HG03575 (cell line): ENCODE data around the gene BST2.
"Not testable (repeated sequence)": the region's sequence is repeated elsewhere in the genome, so short reads cannot be mapped to it uniquely, and the experiment has no call there.

Source experiments
- ATAC-seq: cut with Tn5 transposase; IDR thresholded peaks from one replicate; pipeline ENCODE4 v1.9.1; 2021; ENCODE audit not compliant: unreplicated experiment, insufficient number of reproducible peaks, low FRiP score; ENCODE audit errors: extremely low read depth

The BST2 gene

DNA sequence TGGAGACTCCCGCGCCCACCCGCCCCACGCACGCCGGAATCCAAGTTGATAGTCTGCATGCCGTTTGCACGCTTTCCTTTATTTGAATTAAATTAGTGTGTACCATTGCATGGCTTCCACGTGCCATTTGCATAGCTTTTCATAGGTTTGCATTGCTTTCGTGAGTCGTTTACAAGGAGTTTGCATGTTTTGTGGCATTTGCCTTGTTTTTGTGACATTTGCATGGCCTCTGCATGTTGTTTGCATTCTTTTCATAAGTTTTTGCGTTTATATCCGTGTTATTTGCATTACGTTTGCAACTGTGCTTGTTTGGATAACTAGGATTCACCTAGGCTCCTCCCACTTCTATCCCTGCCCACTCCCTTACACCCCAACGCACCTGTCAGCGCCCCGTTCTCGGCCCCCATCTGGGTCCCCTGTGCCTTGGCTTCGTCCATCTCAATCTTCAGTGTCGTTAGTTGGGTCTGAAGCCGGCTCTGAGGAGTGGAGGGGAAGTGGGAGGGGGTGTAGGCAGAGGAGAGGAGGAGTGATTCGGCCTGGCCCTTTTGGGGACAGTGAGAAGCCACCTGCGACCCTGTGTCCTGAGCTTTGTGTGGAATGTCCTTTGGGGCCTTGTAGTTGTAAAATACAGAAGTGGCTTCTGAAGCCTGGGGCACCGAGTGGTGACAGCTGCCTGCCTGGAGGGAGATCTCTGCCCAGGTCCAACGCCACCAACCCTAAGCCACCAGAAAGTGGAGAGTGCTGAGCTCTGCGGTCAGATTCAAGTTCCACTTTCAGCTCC, 13.9 kb downstream of the BST2 start:
- no peak for ATAC-seq

DNA sequence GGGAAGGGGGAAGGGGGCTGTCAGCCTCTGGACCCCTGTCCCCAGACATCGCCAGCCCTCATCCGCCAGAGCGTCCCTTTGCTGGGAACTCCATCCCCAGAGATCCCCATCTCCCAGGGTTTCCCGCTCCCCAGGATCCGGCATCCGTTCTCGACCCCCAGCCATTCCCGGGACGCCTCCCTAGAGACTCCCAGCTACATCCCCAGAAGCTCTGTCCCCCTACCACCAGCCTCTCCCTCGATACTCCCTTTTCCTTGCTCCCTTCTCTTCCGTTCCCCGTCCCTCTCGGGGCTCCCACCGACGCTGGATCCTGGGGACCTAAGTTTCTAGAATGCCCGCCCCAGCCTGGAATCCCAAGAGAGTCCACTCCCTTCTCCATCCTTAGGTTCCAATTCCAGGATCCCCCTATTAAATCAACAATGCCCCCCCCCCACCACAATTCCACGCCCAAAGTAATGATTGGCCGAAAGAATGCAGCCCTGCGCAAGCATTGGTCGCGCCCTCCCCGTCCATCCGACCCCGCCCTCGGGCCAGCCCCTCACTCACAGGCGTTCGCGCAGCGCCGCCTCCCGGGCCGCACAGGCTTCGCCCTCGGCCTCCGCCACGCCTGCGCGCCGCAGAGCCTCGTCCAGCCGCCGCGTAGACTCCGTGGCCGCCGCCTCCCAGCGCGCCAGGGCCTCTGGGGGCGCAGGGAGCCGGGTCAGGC, 14.6 kb downstream of the BST2 start:
- no peak for ATAC-seq

DNA sequence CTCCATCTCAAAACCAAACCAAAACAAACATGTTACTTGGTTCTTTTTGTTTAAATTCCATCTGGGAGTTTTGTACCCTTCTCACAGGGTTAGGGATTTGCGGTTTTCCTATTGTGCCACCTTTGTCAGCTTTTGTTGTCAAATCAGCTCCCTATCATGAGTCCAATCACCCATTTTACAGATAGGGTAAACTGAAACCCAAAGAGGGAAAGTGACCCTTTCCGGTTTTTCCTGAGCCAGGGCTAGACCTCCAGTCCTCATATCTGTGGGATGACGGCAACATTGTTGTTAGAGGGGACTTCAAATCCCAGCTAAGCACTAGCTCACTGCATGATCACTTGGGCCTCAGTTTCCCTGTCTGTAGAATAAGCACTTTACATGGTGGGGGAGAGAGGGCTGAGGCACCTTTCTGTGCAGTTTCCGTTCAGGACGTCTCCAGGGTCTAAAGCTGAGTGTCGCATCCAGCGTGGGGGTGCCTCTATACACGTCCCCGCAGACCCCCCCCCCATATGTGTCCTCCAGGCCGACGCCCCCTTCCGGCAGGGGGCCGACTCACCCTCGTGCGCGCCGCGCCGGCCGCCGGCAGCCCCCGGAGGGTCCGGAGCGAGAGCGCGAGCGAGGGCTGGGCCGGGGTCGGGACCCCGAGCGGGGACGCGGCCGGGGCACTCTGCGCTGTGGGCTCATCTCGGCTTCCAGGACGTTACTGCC, 15.3 kb downstream of the BST2 start:
- ATAC-seq, result no peak

DNA sequence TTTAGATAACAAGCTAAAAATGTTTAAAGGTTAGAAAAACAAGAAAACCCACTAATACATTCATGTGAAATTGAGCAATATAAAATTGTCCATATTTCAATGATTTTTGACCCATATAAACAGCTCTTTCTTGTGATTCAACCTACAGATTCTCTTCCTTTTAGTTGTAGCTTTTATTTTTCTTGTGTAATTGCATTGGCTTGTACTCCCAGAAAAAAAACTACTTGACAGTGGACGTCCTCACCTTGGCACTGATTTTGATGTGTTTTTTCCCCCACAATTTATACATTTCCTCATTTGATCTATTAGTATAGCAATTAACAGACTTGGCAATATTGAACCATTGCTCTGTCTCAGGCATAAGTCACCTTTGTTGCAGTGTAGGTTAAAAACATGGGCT, 16.1 kb downstream of the BST2 start:
- no peak for ATAC-seq

DNA sequence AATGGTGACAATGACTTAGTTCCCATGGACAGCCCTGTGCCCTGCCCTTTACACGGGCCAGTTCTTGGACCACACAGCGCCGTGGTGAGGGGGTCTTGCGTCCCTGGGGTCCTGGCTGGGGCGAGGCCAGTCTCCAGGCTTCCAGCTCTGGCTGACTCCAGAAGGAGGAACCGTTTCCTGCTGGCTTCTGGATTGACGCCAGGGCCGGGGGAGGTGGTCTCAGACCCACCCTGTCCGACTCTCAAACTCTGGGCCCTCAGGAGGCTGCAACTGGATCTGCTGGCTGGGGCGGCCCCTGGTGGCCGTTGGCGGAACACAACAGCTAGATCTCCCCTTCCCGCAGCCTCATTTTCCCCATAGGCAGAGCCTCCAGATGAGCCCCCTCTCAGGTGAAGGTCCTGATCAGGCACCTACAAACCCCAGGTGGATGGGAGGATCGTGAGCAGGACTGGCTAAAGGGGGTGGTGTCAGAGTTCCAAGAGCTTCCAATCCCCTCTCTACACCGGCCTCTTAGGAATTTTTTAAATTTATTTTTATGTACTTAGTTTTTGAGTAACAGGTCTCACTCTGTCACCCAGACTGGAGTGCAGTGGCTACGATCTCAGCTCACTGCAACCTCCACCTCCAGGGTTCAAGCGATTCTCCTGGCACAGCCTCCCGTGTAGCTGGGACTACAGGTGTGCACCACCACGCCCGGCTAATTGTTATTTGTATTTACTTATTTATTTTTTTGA, 19.4 kb downstream of the BST2 start:
- ATAC-seq, result no peak

DNA sequence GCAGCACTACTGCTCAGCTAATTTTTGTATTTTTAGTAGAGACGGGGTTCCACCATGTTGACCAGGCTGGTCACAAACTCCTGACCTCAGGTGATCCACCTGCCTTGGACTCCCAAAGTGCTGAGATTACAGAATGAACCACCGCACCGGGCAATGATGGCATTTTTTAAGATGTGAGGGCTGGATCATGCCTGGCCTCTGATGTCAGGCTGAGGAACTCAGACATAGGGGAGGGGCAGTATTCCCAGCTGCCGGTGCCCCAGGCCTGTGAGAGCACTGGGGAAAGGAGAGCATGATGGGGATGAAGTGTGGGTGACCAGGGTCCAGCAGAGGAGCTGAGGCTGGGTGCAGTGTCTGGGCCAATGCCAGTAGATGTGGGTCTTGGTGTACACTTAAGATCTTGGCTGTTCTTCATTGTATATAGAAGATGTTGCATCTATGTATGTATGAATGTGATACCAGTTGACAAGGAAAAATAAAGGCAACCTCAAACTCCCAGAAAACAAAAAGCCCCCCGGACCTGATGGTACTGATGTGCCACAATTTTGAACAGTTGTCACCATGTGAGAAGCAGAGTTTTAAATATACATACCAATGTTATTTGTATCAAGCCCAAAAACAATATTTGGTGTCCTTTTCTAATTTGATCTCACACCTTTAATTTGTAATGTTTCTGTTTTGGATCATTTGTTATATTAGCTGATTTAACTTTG, 24.8 kb downstream of the BST2 start:
- ATAC-seq, result no peak

DNA sequence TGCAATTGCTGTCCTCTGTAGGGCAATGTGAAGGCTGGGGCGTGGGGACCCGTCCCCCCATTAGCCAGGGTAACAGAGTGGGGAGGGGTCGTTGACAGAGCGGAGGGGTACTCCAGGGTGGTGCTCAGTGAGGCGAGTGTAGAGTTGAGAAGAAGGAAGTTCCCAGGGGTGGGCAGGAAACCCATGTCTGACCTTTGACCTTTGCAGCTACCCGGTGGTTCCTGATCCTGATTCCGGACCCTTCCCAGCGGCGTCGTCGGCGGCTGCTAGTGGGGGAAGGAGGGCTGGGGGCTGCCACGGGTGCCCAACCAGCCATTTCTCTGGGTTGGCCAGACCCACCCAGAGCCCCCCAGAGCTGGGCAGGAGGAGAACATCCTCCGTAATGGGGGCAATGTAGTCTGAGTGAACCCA, 26.2 kb downstream of the BST2 start:
- no peak for ATAC-seq

DNA sequence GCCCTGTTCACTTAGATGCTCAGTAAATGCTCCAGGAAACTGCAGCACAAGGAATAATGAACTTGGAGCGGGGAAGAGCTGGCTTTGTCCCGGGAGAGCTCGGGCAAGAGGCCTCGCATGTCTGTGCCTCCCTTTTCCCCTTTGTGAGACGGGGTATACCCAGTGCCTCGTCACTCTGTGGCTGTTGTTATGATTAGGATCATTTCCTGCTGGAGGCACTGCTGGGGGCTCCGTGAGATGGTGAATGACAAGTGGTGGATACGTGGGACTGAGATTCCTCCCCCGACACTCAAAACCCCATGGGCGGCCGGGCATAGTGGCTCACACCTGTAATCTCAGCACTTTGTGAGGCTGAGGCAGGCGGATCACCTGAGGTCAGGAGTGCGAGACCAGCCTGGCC, 27.2 kb downstream of the BST2 start:
- no peak for ATAC-seq

DNA sequence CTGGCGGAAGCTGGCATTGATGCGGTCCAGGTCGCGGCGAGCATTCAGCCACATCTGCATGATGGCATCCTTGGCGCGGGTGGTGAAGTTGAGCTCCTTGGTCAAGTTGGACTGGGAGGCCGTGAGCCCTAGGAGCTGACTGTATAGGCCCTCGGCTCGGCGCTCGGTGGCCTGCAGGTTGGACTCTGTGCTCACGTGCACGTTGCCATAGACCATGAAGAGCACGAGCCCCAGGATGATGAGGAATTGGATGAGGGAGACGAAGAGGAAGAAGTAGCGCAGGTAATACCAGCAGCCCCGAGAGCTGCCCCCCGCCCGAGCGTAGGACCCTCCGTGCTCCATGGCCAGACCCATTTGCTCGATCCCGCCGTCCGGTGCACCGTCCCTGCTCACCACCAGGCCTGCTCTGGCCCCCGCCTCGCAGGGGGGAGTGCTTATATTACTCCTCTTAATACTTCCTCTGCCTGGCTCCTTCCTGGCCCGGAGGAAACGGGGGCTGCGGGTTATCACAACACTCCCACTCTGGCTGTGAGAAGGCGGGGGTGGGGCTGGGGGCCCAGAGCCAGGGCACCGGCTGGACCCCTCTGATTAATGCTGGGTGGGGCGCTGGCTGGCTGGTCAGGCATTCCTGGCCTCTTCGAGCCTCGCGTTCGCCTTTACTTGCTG, 28.4 kb downstream of the BST2 start, which contains the start of gene PLVAP:
Gene PLVAP, minus strand, starts transcription at position 408 of the 666 bp plus-strand sequence. Its CDS starts 54 bp downstream, at position 354.
- no peak for ATAC-seq

DNA sequence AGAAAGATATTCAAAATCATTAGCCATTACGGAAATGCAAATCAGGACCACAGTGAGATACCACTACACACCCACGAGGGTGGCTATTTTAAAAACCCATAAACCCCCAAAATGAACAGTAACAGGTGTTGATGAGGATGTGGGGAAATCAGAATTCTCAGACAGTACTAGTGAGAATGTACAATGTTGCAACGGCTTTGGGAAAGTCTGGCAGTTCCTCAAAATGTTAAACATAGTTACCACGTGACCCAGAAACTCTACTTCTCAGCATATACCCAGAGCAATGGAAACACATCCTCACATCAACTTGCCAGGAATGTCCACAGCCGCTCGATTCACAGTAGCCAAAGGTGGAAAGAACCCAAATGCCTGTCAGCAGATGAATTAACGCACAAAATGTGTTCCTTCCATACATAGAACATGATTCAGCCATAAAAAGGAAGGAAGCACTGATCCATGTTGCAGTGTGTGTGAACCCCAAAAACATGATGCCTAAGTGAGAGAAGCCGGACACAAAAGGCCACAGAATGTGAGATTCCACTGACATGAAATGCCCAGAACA, 35.3 kb downstream of the BST2 start:
- peak; percentile 85 for ATAC-seq

DNA sequence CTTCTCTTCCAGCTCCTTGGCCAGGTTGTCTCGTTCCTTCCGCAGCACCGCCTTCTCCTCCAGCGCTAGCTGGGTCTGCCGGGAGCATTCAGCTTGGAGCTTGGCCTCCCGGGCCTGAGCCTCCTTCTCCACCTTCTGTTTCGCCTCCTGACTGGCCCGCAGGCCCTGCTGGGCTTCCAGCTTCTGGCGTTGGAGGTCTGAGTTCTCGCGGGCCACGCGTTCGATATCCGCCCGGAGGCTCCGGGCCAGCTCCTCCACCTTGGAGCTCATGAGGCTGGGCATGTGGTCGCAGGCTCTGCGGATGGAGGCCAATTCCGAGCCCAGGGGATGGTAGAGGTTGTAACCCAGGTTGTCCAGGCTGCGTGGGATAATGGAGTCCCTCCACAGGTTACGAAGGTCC, 40.1 kb downstream of the BST2 start:
- ATAC-seq, result no peak

DNA sequence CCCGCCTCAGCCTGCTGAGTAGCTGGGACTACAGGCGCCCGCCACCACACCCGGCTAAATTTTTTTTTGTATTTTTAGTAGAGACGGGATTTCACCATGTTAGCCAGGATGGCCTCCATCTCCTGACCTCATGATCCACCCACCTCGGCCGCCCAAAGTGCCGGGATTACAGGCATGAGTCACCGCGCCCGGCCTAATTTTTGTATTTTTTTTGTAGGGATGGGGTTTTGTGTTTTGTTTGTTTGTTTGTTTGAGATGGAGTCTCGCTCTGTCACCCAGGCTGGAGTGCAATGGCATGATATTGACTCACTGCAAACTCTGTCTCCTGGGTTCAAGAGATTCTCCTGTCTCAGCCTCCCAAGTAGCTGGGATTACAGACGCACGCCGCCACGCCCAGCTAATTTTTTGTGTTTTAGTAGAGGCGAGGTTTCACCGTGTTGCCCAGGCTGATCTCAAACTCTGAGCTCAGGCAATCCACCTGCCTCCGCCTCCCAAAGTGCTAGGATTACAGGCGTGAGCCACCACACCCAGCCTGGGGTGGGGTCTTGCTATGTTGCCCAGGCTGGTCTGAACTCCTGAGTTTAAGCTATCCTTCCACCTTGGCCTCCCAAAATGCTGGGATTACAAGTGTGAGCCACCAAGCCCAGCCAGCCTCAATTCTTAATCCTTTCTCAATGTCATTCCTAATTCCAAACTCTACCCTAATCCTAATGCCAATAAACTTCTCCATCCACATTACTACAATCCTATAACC, 41.4 kb downstream of the BST2 start:
- not testable (repeated sequence) for ATAC-seq

DNA sequence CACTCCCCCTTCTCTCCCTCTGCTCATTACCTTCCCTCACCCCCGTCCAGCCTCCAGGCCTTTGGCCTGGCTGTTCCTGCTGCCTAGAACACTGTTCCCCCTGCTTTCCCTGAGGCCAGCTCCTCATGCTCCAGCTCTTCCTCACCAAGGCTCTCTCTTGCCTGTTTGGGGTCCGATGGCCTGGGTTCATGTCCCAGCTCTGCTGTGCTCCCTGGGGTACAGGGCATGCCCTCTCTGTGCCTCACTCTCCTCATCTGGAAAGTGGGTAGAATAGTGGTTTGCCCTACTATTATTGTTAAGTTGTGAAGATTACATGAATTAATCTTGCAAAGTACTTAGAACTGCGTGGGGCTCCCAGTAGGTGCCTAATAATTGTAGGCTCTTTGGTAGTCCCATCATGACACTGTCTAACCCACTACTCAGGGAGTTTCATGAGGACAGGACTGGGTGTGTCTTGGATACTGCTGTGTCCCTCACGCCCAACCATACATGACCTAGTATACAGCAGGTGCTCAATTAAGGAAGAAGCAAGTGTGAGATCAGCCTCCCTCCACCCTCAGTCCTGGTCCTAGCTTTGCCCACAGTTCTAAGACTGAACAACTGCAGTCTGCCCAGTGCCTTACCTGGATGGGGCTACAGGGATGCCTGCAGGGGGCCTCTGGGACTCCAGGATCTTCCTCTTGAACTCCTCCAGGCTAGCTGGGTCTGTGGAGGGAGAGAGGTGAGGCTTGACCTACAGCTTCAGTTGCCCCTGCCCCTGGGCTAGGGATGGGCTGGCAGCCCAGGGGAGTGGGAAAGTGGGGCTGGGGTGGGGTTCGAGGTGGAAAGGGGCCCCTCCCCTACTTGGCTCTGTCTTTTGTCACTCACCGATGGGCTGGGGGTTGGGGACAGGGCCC, 45.3 kb downstream of the BST2 start:
- ATAC-seq, result no peak

DNA sequence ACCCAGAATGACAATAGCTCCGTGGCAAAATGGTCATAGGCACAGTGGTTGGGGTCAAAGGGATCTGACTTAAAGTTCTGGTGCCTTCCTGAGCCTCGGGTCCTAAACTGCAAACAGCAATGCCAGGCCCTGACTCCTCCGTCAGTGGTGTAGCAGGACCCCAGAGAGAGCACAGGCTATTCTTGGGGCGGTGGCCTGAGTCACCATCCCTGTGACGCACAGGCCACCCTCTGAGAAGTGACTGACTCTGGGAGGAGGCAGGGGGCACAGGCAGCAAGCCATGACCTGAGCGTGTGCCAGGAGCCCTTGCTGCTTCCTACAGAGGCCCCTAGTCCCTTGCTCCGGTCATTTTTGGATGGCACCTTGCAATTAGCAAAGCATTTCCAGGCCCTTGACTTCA, 47.0 kb downstream of the BST2 start:
- no peak for ATAC-seq

DNA sequence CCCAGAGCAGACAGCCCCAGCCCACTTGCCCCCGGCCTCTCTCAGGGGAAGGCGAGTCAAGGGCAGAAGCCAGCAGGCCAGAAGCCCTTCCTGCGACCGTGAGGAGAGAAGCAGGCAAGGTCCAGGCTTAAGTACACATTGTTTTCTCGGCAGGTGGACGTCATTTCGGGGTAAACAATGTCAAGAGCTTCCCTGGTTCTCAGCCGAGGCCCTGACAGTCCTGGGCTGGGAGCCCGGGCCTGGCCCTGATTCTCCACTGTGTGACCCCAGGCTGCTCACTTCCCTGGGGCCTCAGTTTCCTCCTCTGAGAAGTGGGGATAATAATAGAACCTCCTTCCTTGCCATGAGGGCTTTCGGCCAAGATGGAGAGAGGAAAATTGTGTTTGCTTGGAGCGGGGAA, 47.7 kb downstream of the BST2 start:
- no peak for ATAC-seq

DNA sequence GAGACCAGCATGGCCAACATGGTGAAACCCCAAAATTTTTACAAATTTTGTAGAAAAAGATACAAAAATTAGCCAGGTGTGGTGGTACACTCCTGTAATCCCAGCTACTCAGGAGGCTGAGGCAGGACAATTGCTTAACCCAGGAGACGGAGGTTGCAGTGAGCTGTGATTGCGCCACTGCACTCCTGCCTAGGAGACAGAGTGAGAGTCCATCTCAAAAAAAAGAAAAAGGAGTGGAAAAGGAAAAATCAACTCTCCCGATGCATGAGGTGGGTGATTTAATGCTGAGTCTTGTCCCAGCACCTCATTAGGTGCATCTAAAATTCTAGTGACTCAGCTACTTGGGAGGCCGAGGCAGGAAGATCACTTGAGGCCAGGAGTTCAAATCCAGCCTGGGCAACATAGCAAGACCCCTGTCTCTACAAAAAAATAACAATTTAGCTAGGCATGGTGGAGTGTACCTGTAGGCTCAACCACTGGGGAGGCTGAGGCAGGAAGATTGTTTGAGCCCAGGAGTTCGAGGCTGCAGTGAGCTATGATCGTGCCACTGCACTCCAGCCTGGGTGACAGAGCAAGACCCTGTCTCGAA, 48.3 kb downstream of the BST2 start:
- no peak for ATAC-seq
